ENCODE results near the gene TUBB4A.

The TUBB4A gene

DNA sequence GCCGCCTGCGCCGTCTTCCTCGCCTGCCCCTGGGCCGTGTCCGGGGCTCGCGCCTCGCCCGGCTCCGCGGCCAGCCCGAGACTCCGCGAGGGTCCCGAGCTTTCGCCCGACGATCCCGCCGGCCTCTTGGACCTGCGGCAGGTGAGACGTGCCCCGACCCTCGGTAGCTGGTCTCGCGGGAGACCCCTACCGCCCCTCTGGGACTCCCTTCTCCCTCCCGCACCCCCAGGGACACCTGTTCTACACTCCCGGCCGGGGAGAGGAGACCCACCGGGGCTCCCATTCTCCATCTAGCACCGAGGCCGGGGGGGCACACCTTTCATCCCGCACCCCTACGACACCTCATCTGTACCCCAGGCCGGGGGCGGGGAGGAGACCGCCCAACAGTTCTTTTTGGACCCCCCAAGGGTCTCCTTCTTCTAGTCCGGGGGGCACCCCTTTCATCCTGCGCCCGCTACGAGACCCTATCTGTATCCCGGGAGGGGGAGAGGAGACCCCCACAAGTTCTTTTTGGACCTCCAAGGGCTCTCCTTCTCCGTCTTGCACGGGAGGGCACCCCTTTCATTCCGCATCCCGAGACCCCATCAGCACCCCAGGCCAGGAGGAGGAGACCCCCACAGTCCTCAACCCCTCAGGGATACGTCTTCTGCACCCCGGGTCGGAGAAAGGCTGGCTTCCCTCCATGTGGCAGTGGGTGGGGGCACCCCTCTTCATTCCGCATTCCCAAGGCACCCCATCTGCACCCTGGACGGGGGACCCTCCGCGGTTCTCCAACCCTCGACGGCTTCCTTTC, 29.2 kb upstream of the TUBB4A start:
- Mint-ChIP-seq H3K36me3 (peaks cover 33 to 34% of the 10 kb centered on the region in 2 donors), H3K27ac (peak overlapping the region; percentile 77), H3K4me3 (peak overlapping the region; percentile 82 to 85), H3K27me3 (peaks cover 29 to 46% of the 10 kb centered on the region in 2 donors), H3K9me3 (peaks cover 6% of the 10 kb centered on the region in 2 donors), H3K4me1 (peaks cover 48 to 66% of the 10 kb centered on the region in 2 donors)
- ATAC-seq (replicated peaks) (no peak), DNase-seq (no peak)

DNA sequence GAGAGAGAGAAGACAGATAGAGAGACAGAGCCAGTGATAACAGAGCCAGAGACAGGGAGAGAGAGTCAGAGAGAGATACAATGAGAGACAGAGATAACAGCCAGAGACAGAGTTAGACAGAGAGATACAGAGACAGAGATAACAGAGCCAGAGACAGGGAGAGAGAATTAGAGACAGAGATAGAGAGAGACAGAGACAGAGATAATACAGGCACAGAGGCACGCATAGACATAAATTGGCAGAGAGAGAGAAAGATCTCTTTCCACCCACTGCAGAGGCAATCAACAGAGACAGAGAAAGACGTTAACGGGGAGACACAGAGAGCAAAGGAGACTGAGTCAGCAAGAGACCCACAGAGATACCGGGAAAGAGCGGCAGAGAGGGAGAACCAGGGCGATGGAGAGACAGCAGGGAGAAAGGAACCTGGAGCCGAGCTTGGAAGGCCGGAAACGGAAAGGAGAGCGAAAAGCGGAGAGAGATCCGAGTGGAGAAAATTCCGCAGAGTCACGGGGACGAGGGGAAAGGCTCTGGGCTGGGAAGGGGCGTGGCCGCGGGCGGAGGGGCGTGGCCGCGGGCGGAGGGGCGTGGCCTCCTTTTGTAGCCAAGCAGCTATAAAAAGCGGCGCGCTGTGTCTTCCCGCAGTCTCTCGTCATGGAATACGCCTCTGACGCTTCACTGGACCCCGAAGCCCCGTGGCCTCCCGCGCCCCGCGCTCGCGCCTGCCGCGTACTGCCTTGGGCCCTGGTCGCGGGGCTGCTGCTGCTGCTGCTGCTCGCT, 28.5 kb upstream of the TUBB4A start, which contains the start of gene TNFSF9:
TNFSF9 (plus strand) TSS at position 641 of the 777 bp plus-strand sequence; CDS start at position 652, 11 bp downstream.
- peaks cover 0 to 1% of the 10 kb centered on the region in 2 donors for H3K9me3 Mint-ChIP-seq
- H3K36me3 Mint-ChIP-seq: peaks cover 26 to 27% of the 10 kb centered on the region in 2 donors
- ATAC-seq (replicated peaks) (peak; percentile 24 to 45), DNase-seq (peak; percentile 75)
- peaks cover 41 to 58% of the 10 kb centered on the region in 2 donors for H3K4me1 Mint-ChIP-seq
- H3K4me3 Mint-ChIP-seq: peak within 1 kb of the TSS; percentile 82 to 85
- H3K27ac Mint-ChIP-seq: peak within 1 kb of the TSS; percentile 77
- H3K27me3 Mint-ChIP-seq: peaks cover 29 to 46% of the 10 kb centered on the region in 2 donors

DNA sequence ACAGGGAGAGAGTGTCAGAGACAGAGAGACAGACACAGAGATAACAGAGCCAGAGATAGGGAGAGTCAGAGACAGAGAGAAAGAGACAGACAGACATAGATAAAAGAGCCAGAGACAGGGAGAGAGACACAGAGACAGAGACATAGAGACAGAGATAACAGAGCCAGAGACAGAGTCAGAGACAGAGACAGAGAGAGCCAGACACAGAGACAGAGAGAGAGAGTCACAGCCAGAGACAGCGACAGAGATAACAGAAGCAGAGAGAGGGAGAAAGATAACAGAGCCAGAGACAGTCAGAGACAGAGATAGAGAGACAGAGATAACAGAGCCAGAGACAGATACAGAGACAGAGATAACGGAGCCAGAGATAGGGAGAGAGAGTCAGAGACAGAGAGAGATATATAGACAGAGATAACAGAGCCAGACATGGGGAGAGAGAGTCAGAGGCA, 27.9 kb upstream of the TUBB4A start:
- no peak for DNase-seq
- ATAC-seq (replicated peaks): no peak
- Mint-ChIP-seq H3K9me3 (no peaks in the 10 kb centered on the region), H3K27ac (peak overlapping the region; percentile 73), H3K27me3 (peaks cover 29 to 46% of the 10 kb centered on the region in 2 donors), H3K4me1 (peaks cover 41 to 55% of the 10 kb centered on the region in 2 donors), H3K36me3 (peaks cover 20 to 22% of the 10 kb centered on the region in 2 donors), H3K4me3 (peak overlapping the region; percentile 82 to 85)

GRCh38 chr19:6529351-6529750, 27.2 kb upstream of the TUBB4A start:
- no peaks in the 10 kb centered on the region for H3K9me3 Mint-ChIP-seq
- H3K36me3 Mint-ChIP-seq: peaks cover 16% of the 10 kb centered on the region in 2 donors
- H3K4me1 Mint-ChIP-seq: peaks cover 40 to 55% of the 10 kb centered on the region in 2 donors
- ATAC-seq (replicated peaks): no peak
- H3K27ac Mint-ChIP-seq: peak overlapping the region; percentile 87
- H3K4me3 Mint-ChIP-seq: peak overlapping the region; percentile 82 to 85
- no peak for DNase-seq
- peaks cover 29 to 43% of the 10 kb centered on the region in 2 donors for H3K27me3 Mint-ChIP-seq

DNA sequence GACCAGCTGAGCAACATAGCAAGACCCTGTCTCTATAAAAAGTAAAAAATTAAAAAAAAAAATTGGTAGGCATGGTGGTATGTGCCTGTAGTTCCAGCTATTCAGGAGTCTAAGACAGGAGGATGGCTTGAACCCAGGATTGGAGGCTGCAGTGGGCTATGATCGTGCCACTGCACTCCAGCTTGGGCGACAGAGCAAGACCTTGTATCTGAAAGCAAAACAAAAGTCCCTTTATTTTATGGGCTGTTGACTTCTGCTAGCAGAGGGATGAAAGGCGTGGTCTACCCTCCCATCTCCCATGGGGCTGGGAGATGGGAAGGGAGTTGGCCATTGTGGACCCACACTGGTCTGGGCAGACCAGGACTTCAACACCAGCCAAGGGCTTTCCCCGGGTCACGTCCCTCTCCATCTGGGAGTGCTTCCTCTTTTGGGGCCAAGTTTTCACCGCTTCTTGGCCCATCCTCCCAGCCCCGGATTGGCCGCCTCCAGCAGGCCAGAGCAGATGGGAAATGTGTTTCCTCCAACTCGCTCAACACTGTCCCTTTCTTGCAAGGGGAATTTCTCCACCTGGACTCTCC, 26.5 kb upstream of the TUBB4A start:
- peak; percentile 26 to 38 for ATAC-seq (replicated peaks)
- Mint-ChIP-seq H3K36me3 (peaks cover 9 to 11% of the 10 kb centered on the region in 2 donors), H3K27ac (peak overlapping the region; percentile 87), H3K27me3 (peaks cover 24 to 36% of the 10 kb centered on the region in 2 donors), H3K4me3 (peak overlapping the region; percentile 29 to 85), H3K4me1 (peaks cover 35 to 52% of the 10 kb centered on the region in 2 donors), H3K9me3 (no peaks in the 10 kb centered on the region)
- DNase-seq: peak; percentile 57

GRCh38 chr19:6527893-6528543, 25.9 kb upstream of the TUBB4A start:
- DNase-seq (peak; percentile 81), ATAC-seq (replicated peaks) (peak; percentile 72 to 79)
- H3K4me1 Mint-ChIP-seq: peaks cover 35 to 53% of the 10 kb centered on the region in 2 donors
- no peaks in the 10 kb centered on the region for H3K9me3 Mint-ChIP-seq
- H3K27me3 Mint-ChIP-seq: peaks cover 24 to 34% of the 10 kb centered on the region in 2 donors
- H3K36me3 Mint-ChIP-seq: peaks cover 9 to 10% of the 10 kb centered on the region in 2 donors
- peak overlapping the region; percentile 10 for H3K4me3 Mint-ChIP-seq
- H3K27ac Mint-ChIP-seq: peak overlapping the region; percentile 87

DNA sequence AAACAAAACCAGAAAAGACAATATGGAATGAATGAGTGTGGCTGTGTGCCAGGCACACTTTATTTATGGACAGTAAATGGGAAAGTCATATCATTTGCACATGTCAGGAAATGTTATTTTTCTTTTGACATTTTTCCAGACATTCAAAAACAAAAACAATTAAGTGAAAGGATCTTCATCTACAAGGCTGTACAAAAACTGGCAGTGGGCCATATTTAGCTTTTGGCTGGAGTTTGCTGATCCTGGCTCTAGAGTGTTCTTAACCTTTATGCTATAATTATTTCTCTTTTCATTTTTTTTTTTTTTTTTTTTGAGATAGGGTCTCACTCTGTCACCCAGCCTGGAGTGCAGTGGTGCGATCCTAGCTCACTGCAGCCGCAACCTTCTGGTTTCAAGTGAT, 22.2 kb upstream of the TUBB4A start:
- H3K4me1 Mint-ChIP-seq: peaks cover 23 to 39% of the 10 kb centered on the region in 2 donors
- ATAC-seq (replicated peaks): no peak
- H3K27ac Mint-ChIP-seq: no peak overlapping the region
- no peak for DNase-seq
- H3K9me3 Mint-ChIP-seq: no peaks in the 10 kb centered on the region
- no peak overlapping the region for H3K4me3 Mint-ChIP-seq
- no peaks in the 10 kb centered on the region for H3K36me3 Mint-ChIP-seq
- peaks cover 2 to 3% of the 10 kb centered on the region in 2 donors for H3K27me3 Mint-ChIP-seq

- Mint-ChIP-seq H3K9me3 (no peaks in the 10 kb centered on the region), H3K27ac (peak overlapping the region; percentile 99), H3K4me3 (peak overlapping the region; percentile 66 to 73), H3K4me1 (peaks cover 25 to 40% of the 10 kb centered on the region in 2 donors), H3K27me3 (no peaks in the 10 kb centered on the region), H3K36me3 (no peaks in the 10 kb centered on the region)
- DNase-seq: no peak
- no peak for ATAC-seq (replicated peaks)
Observed at GRCh38 chr19:6522712-6523111, 20.6 kb upstream of the TUBB4A start.

DNA sequence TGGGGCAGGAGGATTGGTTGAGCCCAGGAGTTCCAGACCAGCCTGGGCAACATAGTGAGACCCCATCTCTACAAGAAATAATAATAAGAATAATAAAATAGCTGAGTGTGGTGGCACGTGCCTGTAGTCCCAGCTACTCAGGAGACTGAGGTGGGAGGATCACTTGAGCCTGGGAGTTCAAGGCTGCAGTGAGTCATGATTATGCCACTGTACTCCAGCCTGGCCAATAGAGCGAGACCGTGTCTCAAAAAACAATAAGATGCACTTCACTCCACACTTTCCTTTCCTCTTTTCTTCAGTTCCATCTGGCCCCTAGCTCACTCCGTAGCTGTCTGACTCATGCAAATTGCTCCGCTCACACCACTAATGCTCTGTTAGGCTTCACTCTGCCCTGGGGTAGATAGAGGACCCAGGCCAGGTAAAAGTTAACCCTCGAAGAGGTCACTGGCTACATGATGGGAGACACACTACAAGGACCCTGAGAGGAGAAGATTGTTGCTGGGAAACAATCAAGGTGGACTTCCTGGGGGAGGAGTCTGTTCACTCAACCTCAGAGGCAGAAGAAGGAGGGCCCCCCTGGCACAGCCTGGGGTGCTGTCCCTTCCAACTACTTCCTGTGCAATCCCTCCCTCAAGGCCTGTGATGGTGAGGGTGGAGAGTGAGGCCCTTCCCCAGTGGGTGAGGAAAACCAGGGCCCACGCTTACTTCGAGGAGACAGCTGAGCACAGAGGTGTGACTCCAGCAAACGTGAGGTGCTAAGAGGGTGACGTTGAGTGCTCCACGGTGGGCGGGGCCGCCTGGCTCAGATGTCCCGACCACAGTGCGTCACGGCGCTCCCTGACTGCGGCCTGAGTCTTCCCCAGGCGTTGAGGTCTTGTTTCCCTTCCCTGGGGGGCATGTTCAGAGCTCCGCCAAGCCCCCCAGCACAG, 19.9 kb upstream of the TUBB4A start:
- no peaks in the 10 kb centered on the region for H3K36me3 Mint-ChIP-seq
- DNase-seq (peak; percentile 79), ATAC-seq (replicated peaks) (peak; percentile 76 to 81)
- H3K4me1 Mint-ChIP-seq: peaks cover 29 to 45% of the 10 kb centered on the region in 2 donors
- H3K9me3 Mint-ChIP-seq: no peaks in the 10 kb centered on the region
- no peaks in the 10 kb centered on the region for H3K27me3 Mint-ChIP-seq
- H3K27ac Mint-ChIP-seq: peak overlapping the region; percentile 99
- peak overlapping the region; percentile 66 to 73 for H3K4me3 Mint-ChIP-seq

DNA sequence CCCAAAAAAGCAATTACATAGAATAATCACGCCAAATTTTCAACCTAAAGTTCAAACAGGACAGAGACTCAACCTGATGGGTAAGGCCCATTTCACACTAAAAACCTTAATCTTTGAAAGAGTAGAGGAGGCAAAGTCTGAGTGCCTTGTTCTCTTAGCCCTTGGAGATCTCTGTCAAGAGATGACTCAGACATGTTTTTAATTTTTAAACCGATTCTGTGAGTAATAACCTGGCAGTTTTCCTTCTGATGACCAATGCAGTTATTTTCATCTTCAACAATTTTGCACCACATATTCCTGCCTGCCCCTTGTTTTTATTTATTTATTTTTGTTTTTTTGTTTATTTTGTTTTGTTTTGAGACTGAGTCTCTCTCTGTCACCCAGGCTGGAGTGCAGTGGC, 17.2 kb upstream of the TUBB4A start:
- H3K4me1 Mint-ChIP-seq: peaks cover 36 to 57% of the 10 kb centered on the region in 2 donors
- no peaks in the 10 kb centered on the region for H3K27me3 Mint-ChIP-seq
- H3K4me3 Mint-ChIP-seq: no peak overlapping the region
- ATAC-seq (replicated peaks) (no peak), DNase-seq (no peak)
- no peaks in the 10 kb centered on the region for H3K9me3 Mint-ChIP-seq
- no peaks in the 10 kb centered on the region for H3K36me3 Mint-ChIP-seq
- peak overlapping the region; percentile 93 for H3K27ac Mint-ChIP-seq

DNA sequence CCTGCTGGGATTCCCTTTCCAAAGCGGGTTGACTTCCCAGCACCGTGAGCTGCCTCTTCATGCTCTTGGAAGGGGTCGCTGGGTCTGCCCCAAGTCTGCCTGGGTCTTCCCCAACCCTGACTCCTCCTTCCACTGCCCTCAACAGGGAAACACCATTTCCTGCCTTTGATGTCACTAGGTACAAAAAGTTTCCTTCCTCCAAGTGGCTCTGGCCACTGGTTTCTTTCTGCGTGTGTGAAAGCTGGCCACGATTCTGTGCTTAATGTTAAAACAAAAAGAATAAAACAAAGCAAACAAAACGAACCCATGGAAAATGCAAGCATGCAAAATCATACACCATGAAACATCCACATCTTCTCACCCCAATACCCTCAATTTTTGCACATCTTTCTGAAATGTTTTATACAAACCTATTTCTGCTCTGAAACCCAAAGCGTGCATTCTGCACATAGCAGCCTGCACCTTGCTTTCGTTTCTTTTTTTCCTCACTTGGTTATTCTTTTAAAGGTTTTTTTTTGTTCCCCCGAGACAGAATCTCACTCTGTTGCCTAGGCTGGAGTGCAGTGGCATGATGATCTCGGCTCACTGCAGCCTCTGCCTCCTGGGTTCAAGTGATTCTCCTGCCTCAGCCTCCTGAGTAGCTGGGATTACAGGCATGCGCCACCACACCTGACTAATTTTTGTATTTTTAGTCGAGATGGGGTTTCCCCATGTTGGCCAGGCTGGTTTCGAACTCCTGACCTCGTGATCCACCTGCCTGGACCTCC, 16.2 kb upstream of the TUBB4A start:
- peak; percentile 53 to 57 for ATAC-seq (replicated peaks)
- Mint-ChIP-seq H3K36me3 (no peaks in the 10 kb centered on the region), H3K4me3 (peak overlapping the region; percentile 76 to 77), H3K27me3 (no peaks in the 10 kb centered on the region), H3K27ac (peak overlapping the region; percentile 93), H3K9me3 (no peaks in the 10 kb centered on the region), H3K4me1 (peaks cover 36 to 52% of the 10 kb centered on the region in 2 donors)
- peak; percentile 76 for DNase-seq

- H3K27ac Mint-ChIP-seq: peak overlapping the region; percentile 83
- DNase-seq: peak; percentile 85
Observed at GRCh38 chr19:6516659-6517291, 14.7 kb upstream of the TUBB4A start.

More at GRCh38 chr19:6516659-6517291, 14.7 kb upstream of the TUBB4A start:
- peaks cover 29 to 43% of the 10 kb centered on the region in 2 donors for H3K4me1 Mint-ChIP-seq
- ATAC-seq (replicated peaks): peak; percentile 72 to 74
- H3K4me3 Mint-ChIP-seq: peak overlapping the region; percentile 89 to 93
- H3K27me3 Mint-ChIP-seq: no peaks in the 10 kb centered on the region
- H3K36me3 Mint-ChIP-seq: no peaks in the 10 kb centered on the region
- H3K9me3 Mint-ChIP-seq: no peaks in the 10 kb centered on the region

Data from stimulated activated naive B cell treated with anti-CD40 and anti-IgM and Interleukin-4, amounts not matched to agents 10 μg/mL and 1 μg/mL and 100 μg/mL, for 72 hours (primary cell).